GM12891 (cell line): ENCODE data around the gene HTT.

ENCODE experiments used
- POLR2A ChIP-seq: IDR thresholded peaks from 2 replicates; pipeline ENCODE4 v1.6.1; 2011; ENCODE audit warnings: low read depth, low read length, control low read depth
- POLR2AphosphoS5 ChIP-seq: IDR thresholded peaks from 2 replicates; pipeline ENCODE4 v1.6.1; 2011; ENCODE audit warnings: low read depth, low read length, control low read depth

DNA sequence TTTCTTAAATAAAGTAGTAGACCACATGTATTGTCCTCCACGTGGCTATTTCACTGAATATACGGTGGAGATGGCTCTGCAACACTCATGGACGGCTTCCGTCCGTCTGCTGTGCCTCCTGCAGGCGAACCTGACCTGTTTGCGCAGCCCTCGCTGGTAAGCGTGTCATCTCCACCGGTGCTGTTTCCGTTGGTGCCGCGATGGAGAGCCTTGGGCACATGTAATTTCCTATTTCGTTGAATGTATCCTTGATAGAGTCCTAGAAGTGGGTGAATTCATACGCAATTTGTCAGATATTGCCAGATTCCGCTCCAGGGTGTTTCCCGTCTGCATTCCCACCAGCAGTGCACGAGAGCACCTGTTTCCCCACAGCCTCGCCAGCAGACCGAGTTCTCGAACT is 48.6 kb upstream of the HTT start:
- no peak for TF ChIP-seq POLR2AphosphoS5
- TF ChIP-seq POLR2A, result no peak
